RWPE2 (cell line): ENCODE results near the gene DENND5B.
A peak's percentile ranks its signal among the peaks of the same experiment; 100 is the strongest.

Source experiments
- ATAC-seq: fragments of 200-7000 bp; cut with Tn5 transposase; 3 replicates; pipeline ENCODE4 v1.9.1; 2021; ENCODE audit warnings: low read depth
- DNase-seq: peaks from one replicate; pipeline ENCODE4 v3.0.0-alpha.2; 2020; ENCODE audit warnings: low spot score
- H3K27ac ChIP-seq: fragments of 450-650 bp; 2 replicates; pipeline ENCODE4 v1.5.1; 2017; ENCODE audit warnings: mild to moderate bottlenecking; ENCODE audit not compliant: poor library complexity, severe bottlenecking
- H3K27me3 ChIP-seq: fragments of 250-450 bp; sonication (Bioruptor Pico); 2 replicates; pipeline ENCODE4 v1.5.1; 2021; ENCODE audit warnings: mild to moderate bottlenecking, moderate library complexity; ENCODE audit not compliant: insufficient read depth, poor library complexity, severe bottlenecking
- H3K36me3 ChIP-seq: fragments of 250-450 bp; sonication (Bioruptor Pico); 2 replicates; pipeline ENCODE4 v1.5.1; 2020; ENCODE audit warnings: low read depth, mild to moderate bottlenecking, moderate library complexity
- H3K4me1 ChIP-seq: fragments of 250-450 bp; sonication (Bioruptor Pico); 2 replicates; pipeline ENCODE4 v1.5.1; 2021; ENCODE audit warnings: mild to moderate bottlenecking, moderate library complexity; ENCODE audit not compliant: insufficient read depth, poor library complexity, severe bottlenecking
- H3K4me3 ChIP-seq: fragments of 250-450 bp; sonication (Bioruptor Pico); 2 replicates; pipeline ENCODE4 v1.5.1; 2021; ENCODE audit warnings: mild to moderate bottlenecking, moderate library complexity; ENCODE audit not compliant: severe bottlenecking
- H3K9me3 ChIP-seq: fragments of 250-450 bp; sonication (Bioruptor Pico); 2 replicates; pipeline ENCODE4 v1.5.1; 2021; ENCODE audit warnings: mild to moderate bottlenecking, moderate library complexity; ENCODE audit not compliant: severe bottlenecking
- CTCF ChIP-seq: fragments of 450-650 bp; IDR thresholded peaks from one replicate; pipeline ENCODE4 v1.5.1; 2017; ENCODE audit warnings: mild to moderate bottlenecking, moderate library complexity; ENCODE audit not compliant: poor library complexity, severe bottlenecking

DENND5B gene

DNA sequence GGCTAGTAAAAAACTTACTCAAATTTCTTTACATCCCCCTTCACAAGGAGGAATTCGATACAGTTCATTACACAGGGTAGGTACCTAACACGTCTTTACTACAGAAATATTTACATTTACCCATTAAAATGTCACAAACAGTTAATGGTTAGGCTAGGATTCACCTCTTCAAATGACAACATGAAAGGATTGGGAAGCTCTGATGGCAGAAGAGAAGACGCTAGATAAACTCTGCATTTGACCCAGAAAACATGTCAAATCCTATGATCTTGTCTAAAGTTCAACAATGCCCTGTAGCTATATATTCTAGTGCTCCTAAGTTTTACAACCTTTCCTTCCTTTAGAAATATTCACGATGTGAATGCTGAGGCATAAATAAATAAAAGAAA lies 64.8 kb downstream of the DENND5B start:
- H3K4me3 ChIP-seq: no peak overlapping the region
- ATAC-seq: no peak
- H3K4me1 ChIP-seq: peaks cover 23% of the 10 kb centered on the region
- no peaks in the 10 kb centered on the region for H3K36me3 ChIP-seq
- DNase-seq: no peak
- no peaks in the 10 kb centered on the region for H3K27me3 ChIP-seq
- no peaks in the 10 kb centered on the region for H3K9me3 ChIP-seq
- peak overlapping the region; percentile 12 for H3K27ac ChIP-seq
- no peak for TF ChIP-seq CTCF

- peaks cover 27% of the 10 kb centered on the region for H3K4me1 ChIP-seq
- no peak overlapping the region for H3K4me3 ChIP-seq
- ATAC-seq (no peak), DNase-seq (no peak)
- H3K9me3 ChIP-seq: no peaks in the 10 kb centered on the region
- H3K27ac ChIP-seq: peak overlapping the region; percentile 12
- H3K36me3 ChIP-seq: no peaks in the 10 kb centered on the region
- no peaks in the 10 kb centered on the region for H3K27me3 ChIP-seq
- no peak for TF ChIP-seq CTCF
Observed at GRCh38 chr12:31525496-31526157, 65.3 kb downstream of the DENND5B start.

- H3K9me3 ChIP-seq: no peaks in the 10 kb centered on the region
- H3K27me3 ChIP-seq: no peaks in the 10 kb centered on the region
- H3K4me3 ChIP-seq: no peak overlapping the region
- peak overlapping the region; percentile 12 for H3K27ac ChIP-seq
- DNase-seq (no peak), ATAC-seq (peak; percentile 72; the same call in 2 of the 3 replicates)
- H3K4me1 ChIP-seq: peaks cover 34% of the 10 kb centered on the region
- H3K36me3 ChIP-seq: no peaks in the 10 kb centered on the region
- no peak for TF ChIP-seq CTCF
Observed at GRCh38 chr12:31524791-31525495, 66.0 kb downstream of the DENND5B start.

GRCh38 chr12:31523306-31523705 lies 67.6 kb downstream of the DENND5B start:
- DNase-seq (no peak), ATAC-seq (no peak)
- peaks cover 47% of the 10 kb centered on the region for H3K4me1 ChIP-seq
- no peaks in the 10 kb centered on the region for H3K36me3 ChIP-seq
- H3K9me3 ChIP-seq: no peaks in the 10 kb centered on the region
- no peak overlapping the region for H3K4me3 ChIP-seq
- no peak overlapping the region for H3K27ac ChIP-seq
- TF ChIP-seq CTCF: no peak
- no peaks in the 10 kb centered on the region for H3K27me3 ChIP-seq

- DNase-seq (no peak), ATAC-seq (no peak)
- H3K36me3 ChIP-seq: no peaks in the 10 kb centered on the region
- peaks cover 54% of the 10 kb centered on the region for H3K4me1 ChIP-seq
- H3K4me3 ChIP-seq: no peak overlapping the region
- H3K9me3 ChIP-seq: no peaks in the 10 kb centered on the region
- peak overlapping the region; percentile 100 for H3K27ac ChIP-seq
- no peak for TF ChIP-seq CTCF
- H3K27me3 ChIP-seq: no peaks in the 10 kb centered on the region
Observed at GRCh38 chr12:31522607-31523006, 68.3 kb downstream of the DENND5B start.
